Measurements from ENCODE around the gene RPTOR. TPM values are rescaled to one million over a fixed set of nuclear protein-coding genes. Genes with fewer than 3 reads are reported as not detected.

RPTOR gene
- total and polyA plus RNA-seq, 2 experiments from 2014 or later: 6.6 to 16.1 TPM

DNA sequence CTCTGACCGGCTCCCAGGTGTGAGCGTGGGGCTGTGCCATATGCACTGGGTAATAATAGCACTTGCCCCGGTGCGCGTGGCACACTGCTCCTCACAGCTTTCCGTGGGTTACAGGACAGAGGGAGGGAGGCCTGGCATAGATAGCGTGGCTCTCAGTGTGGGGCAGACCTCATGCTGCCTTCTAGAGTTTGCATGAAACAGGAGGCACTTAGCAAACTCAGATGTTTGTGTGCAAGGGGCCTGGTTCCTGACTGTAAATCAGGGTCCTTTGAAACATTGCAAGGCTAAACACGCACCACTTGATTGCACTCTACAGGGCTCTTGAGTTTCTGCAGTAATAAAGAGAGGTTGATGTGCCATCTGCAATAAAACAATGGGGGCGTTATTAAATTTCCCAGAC, 101.7 kb downstream of the RPTOR start:
- 91 to 94% methylated on average over 9 of the region's 9 CpGs for WGBS, 2 experiments (ENCODE audit: low coverage in 1 of 2, low lambda C conversion rate in 2 of 2, missing lambda C conversion rate in 2 of 2)
- Histone ChIP-seq H3K9me2 (ENCODE audit: insufficient read depth) (no peaks in the 10 kb centered on the region), H2AFZ (no peak overlapping the region), H3K4me2 (ENCODE audit: unreplicated experiment) (no peak overlapping the region), H3F3A (ENCODE audit: insufficient read depth) (peaks cover 35% of the 10 kb centered on the region), H3K27ac (no peak overlapping the region), H3K9me3 (ENCODE audit: low read depth) (no peaks in the 10 kb centered on the region), H3K27me3 (replicated peaks; ENCODE audit: insufficient read depth) (no peaks in the 10 kb centered on the region), H3K79me2 (ENCODE audit: insufficient read depth) (peaks cover 80% of the 10 kb centered on the region), H3K36me3 (ENCODE audit: low read depth) (no peaks in the 10 kb centered on the region), H4K20me1 (ENCODE audit: insufficient read depth) (no peaks in the 10 kb centered on the region), H3K4me3 (no peak overlapping the region), H3K4me1 (ENCODE audit: insufficient read depth) (peaks cover 42% of the 10 kb centered on the region), H3K9ac (no peak overlapping the region)
- DNase-seq: no peak
- TF ChIP-seq EZH2 (IDR thresholded peaks at IDR 0.05; ENCODE audit: insufficient read depth, poor library complexity, severe bottlenecking): no peak
- TF ChIP-seq EZH2phosphoT487 (IDR thresholded peaks at IDR 0.05; ENCODE audit: insufficient read depth, low read depth): no peak
- in situ Hi-C loops (cut with MboI): no loop called here

DNA sequence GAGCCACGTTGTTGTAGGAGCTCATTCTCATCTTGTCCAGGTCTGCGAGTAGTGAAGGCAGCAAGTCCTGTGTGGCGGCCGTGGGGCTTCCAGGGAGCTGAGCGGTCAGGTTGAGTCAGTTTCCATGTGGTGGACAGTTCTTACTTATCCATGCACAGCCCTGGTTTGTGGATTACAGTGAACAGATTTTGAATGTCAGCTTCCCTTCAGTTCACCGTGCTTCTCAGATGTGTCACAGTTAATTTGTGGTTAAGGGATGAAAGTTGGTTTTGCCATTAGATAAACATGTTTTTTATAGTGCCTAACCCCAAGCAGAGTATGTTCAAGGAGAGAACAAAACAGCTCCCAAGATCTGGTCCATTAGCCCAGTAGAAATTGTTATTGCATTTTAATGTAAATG, 103.1 kb downstream of the RPTOR start:
- Histone ChIP-seq H3K36me3 (ENCODE audit: low read depth) (no peaks in the 10 kb centered on the region), H3K4me3 (no peak overlapping the region), H3K4me2 (ENCODE audit: unreplicated experiment) (peak overlapping the region; percentile 45), H3F3A (ENCODE audit: insufficient read depth) (peaks cover 35% of the 10 kb centered on the region), H3K9me3 (ENCODE audit: low read depth) (no peaks in the 10 kb centered on the region), H3K9me2 (ENCODE audit: insufficient read depth) (no peaks in the 10 kb centered on the region), H3K79me2 (ENCODE audit: insufficient read depth) (peaks cover 78% of the 10 kb centered on the region), H3K4me1 (ENCODE audit: insufficient read depth) (peaks cover 42% of the 10 kb centered on the region), H4K20me1 (ENCODE audit: insufficient read depth) (no peaks in the 10 kb centered on the region), H3K9ac (no peak overlapping the region), H3K27ac (peak overlapping the region; percentile 48), H2AFZ (no peak overlapping the region), H3K27me3 (replicated peaks; ENCODE audit: insufficient read depth) (no peaks in the 10 kb centered on the region)
- DNase-seq: peak; percentile 91
- TF ChIP-seq EZH2 (IDR thresholded peaks at IDR 0.05; ENCODE audit: insufficient read depth, poor library complexity, severe bottlenecking) (no peak), EZH2phosphoT487 (IDR thresholded peaks at IDR 0.05; ENCODE audit: insufficient read depth, low read depth) (no peak)
- in situ Hi-C loops (cut with MboI): no loop called here
- 17 to 30% methylated on average over 6 of the region's 6 CpGs for WGBS, 2 experiments (ENCODE audit: low coverage in 1 of 2, low lambda C conversion rate in 2 of 2, missing lambda C conversion rate in 2 of 2)

DNA sequence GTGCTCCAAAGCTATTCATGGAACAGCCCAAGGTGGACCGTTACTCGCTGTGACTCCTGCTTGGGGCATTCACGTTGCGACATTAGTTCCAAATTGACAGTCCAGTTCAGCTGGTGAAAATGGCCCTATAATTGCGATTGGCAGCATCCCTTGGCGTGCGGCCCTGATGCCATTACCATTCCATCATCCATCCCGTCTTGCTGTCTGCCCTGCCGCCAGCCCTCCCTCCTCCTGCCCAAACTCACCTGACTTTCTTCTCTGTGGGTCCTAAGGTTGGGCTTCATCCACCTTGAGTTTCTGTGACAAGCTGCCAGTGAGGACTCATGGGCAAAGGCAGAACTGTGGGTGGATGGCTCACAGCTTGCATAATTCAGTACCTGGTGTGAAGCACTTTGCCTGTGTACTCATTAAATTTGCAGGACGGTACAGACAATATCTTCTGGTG, 104.6 kb downstream of the RPTOR start:
- in situ Hi-C loops (cut with MboI): no loop called here

DNA sequence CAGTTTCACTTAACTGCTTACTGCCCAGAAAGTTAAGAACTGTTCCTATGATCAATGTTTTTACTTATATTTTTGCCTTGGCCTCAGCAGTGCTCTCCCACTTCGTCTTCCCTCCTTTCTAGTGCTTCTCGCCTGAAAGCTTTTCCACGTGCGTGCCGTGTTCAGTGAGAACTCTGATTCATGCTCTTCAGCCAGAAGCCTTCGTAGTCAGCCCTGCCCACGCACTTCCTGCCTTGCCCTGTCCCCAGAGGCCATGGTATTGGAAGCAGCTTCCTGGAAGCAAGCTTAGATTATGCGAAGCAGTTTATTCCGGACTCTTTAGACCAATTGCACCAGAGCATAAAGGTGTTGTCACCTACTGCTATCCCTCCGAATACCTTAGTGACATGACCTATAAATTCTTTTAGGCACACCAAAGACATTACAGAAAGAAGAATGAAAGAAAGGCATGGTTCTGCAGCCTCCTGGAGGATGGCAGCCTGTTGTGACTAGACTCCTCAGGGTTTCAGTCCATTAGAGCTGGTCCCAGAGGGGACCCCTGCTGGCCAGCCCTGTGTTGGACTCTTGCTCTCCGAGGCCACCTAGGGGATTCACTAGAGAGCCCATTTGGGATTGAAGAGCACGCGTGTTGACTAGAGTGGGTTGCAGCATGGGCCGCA, 105.2 kb downstream of the RPTOR start:
- no peaks in the 10 kb centered on the region for H3K9me2 ChIP-seq (ENCODE audit: insufficient read depth)
- in situ Hi-C loops (cut with MboI): no loop called here
- H2AFZ ChIP-seq: 0 out of 2 replicates have a peak overlapping the region, but pooled peaks have one; percentile 17
- no peaks in the 10 kb centered on the region for H3K9me3 ChIP-seq (ENCODE audit: low read depth)
- no peaks in the 10 kb centered on the region for H3K36me3 ChIP-seq (ENCODE audit: low read depth)
- H3K79me2 ChIP-seq (ENCODE audit: insufficient read depth): peaks cover 82% of the 10 kb centered on the region
- H3K27ac ChIP-seq: peak overlapping the region; percentile 92
- WGBS, 2 experiments (ENCODE audit: low coverage in 1 of 2, low lambda C conversion rate in 2 of 2, missing lambda C conversion rate in 2 of 2): 27 to 29% methylated on average over 14 of the region's 14 CpGs
- H4K20me1 ChIP-seq (ENCODE audit: insufficient read depth): no peaks in the 10 kb centered on the region
- H3K4me1 ChIP-seq (ENCODE audit: insufficient read depth): peaks cover 38% of the 10 kb centered on the region
- DNase-seq: peak; percentile 99
- peaks cover 35% of the 10 kb centered on the region for H3F3A ChIP-seq (ENCODE audit: insufficient read depth)
- H3K9ac ChIP-seq: peak overlapping the region; percentile 64
- H3K4me3 ChIP-seq: peak overlapping the region; percentile 30
- TF ChIP-seq EZH2 (IDR thresholded peaks at IDR 0.05; ENCODE audit: insufficient read depth, poor library complexity, severe bottlenecking) (no peak), EZH2phosphoT487 (IDR thresholded peaks at IDR 0.05; ENCODE audit: insufficient read depth, low read depth) (no peak)
- H3K4me2 ChIP-seq (ENCODE audit: unreplicated experiment): peak overlapping the region; percentile 80
- H3K27me3 ChIP-seq (replicated peaks; ENCODE audit: insufficient read depth): no peaks in the 10 kb centered on the region

More for the DNA sequence above, 104.6 kb downstream of the RPTOR start:
- Histone ChIP-seq H3K4me2 (ENCODE audit: unreplicated experiment) (peak overlapping the region; percentile 80), H3K4me3 (no peak overlapping the region), H3K9ac (peak overlapping the region; percentile 61), H3K79me2 (ENCODE audit: insufficient read depth) (peaks cover 81% of the 10 kb centered on the region), H3K27ac (peak overlapping the region; percentile 92), H3K4me1 (ENCODE audit: insufficient read depth) (peaks cover 42% of the 10 kb centered on the region), H2AFZ (no peak overlapping the region), H3F3A (ENCODE audit: insufficient read depth) (peaks cover 35% of the 10 kb centered on the region), H3K36me3 (ENCODE audit: low read depth) (no peaks in the 10 kb centered on the region), H3K27me3 (replicated peaks; ENCODE audit: insufficient read depth) (no peaks in the 10 kb centered on the region), H4K20me1 (ENCODE audit: insufficient read depth) (no peaks in the 10 kb centered on the region), H3K9me2 (ENCODE audit: insufficient read depth) (no peaks in the 10 kb centered on the region), H3K9me3 (ENCODE audit: low read depth) (no peaks in the 10 kb centered on the region)
- no peak for TF ChIP-seq EZH2 (IDR thresholded peaks at IDR 0.05; ENCODE audit: insufficient read depth, poor library complexity, severe bottlenecking)
- TF ChIP-seq EZH2phosphoT487 (IDR thresholded peaks at IDR 0.05; ENCODE audit: insufficient read depth, low read depth): no peak
- peak; percentile 32 for DNase-seq
- 63 to 65% methylated on average over 10 of the region's 10 CpGs for WGBS, 2 experiments (ENCODE audit: low coverage in 1 of 2, low lambda C conversion rate in 2 of 2, missing lambda C conversion rate in 2 of 2)
